Dedifferentiated amniotic fluid mesenchymal stem cell (primary cell): ENCODE measurements around the gene P2RX4.
"Not testable (repeated sequence)": the region's sequence is repeated elsewhere in the genome, so short reads cannot be mapped to it uniquely, and the experiment has no call there.

Experiments
- DNase-seq: peaks from one replicate; pipeline ENCODE4 v3.0.0-alpha.2; 2016; ENCODE audit errors: extremely low spot score

Gene P2RX4

GRCh38 chr12:121223292-121224285 lies 13.7 kb downstream of the P2RX4 start:
- no peak for DNase-seq

- DNase-seq, result no peak
These were observed 14.7 kb downstream of the P2RX4 start for GRCh38 chr12:121224591-121224990.

- no peak for DNase-seq
These were observed 16.5 kb downstream of the P2RX4 start for GRCh38 chr12:121226399-121226798.

GRCh38 chr12:121226871-121227270 lies 16.9 kb downstream of the P2RX4 start:
- DNase-seq, result not testable (repeated sequence)

GRCh38 chr12:121227294-121227693 lies 17.4 kb downstream of the P2RX4 start:
- DNase-seq, result no peak

GRCh38 chr12:121228919-121229665 lies 19.2 kb downstream of the P2RX4 start:
- no peak for DNase-seq

GRCh38 chr12:121229826-121230537 lies 20.1 kb downstream of the P2RX4 start:
- DNase-seq, result peak; percentile 63

GRCh38 chr12:121230538-121230907 lies 20.6 kb downstream of the P2RX4 start:
- DNase-seq, result no peak

GRCh38 chr12:121232163-121232562 lies 22.2 kb downstream of the P2RX4 start:
- no peak for DNase-seq

- DNase-seq, result no peak
These were observed 23.2 kb downstream of the P2RX4 start for GRCh38 chr12:121232977-121233627.

GRCh38 chr12:121233628-121234020 lies 23.7 kb downstream of the P2RX4 start:
- DNase-seq, result no peak

- DNase-seq, result no peak
These were observed 26.8 kb downstream of the P2RX4 start for GRCh38 chr12:121236776-121237175.

- no peak for DNase-seq
These were observed 27.5 kb downstream of the P2RX4 start for GRCh38 chr12:121237415-121237814.

GRCh38 chr12:121238086-121238485 lies 28.2 kb downstream of the P2RX4 start:
- no peak for DNase-seq

GRCh38 chr12:121238604-121239350 lies 28.8 kb downstream of the P2RX4 start:
- no peak for DNase-seq

- DNase-seq, result no peak
These were observed 29.6 kb downstream of the P2RX4 start for GRCh38 chr12:121239351-121240061.

GRCh38 chr12:121240062-121240420 lies 30.1 kb downstream of the P2RX4 start:
- no peak for DNase-seq

GRCh38 chr12:121240484-121241101 lies 30.7 kb downstream of the P2RX4 start:
- no peak for DNase-seq

- no peak for DNase-seq
These were observed 31.4 kb downstream of the P2RX4 start for GRCh38 chr12:121241156-121241970.
